Keratinocyte (primary cell): ENCODE measurements around the gene SCUBE1. TPM values are rescaled to one million over a fixed set of nuclear protein-coding genes. Genes with fewer than 3 reads are reported as not detected.
"Not testable (repeated sequence)": the region's sequence is repeated elsewhere in the genome, so short reads cannot be mapped to it uniquely, and the experiment has no call there.

ENCODE experiments used
- DNase-seq: peaks from one replicate; pipeline ENCODE4 v3.0.0-alpha.2; 2011; ENCODE audit warnings: low read depth, missing footprints, low spot score
- FAIRE-seq: peaks from 2 replicates; lab custom pipeline; 2011; peaks lifted over from hg19 to GRCh38; lab: Jason Lieb, UNC
- H2AFZ ChIP-seq: 2 replicates; pipeline ENCODE4 v1.6.0; 2012; ENCODE audit warnings: low read length, control low read depth, inconsistent platforms; ENCODE audit not compliant: control insufficient read depth
- H3K27ac ChIP-seq: 2 replicates; pipeline ENCODE4 v1.5.1; 2011; ENCODE audit warnings: low read length; ENCODE audit not compliant: control insufficient read depth, insufficient read depth
- H3K27me3 ChIP-seq: 3 replicates; pipeline ENCODE4 v1.6.0; 2011; ENCODE audit warnings: low read length; ENCODE audit not compliant: control insufficient read depth, insufficient read depth; ENCODE audit errors: extremely low read depth
- H3K36me3 ChIP-seq, 2 experiments: 2 replicates in 1 of 2; 3 replicates in 1 of 2; pipeline ENCODE4 v1.5.1; 2011; ENCODE audit warnings: low read length in 2 of 2, mild to moderate bottlenecking in 1 of 2; ENCODE audit not compliant: control insufficient read depth in 2 of 2, insufficient read depth in 2 of 2; ENCODE audit errors: extremely low read depth in 1 of 2
- H3K4me1 ChIP-seq: 3 replicates; pipeline ENCODE4 v1.5.1; 2011; ENCODE audit warnings: low read length; ENCODE audit not compliant: control insufficient read depth, insufficient read depth; ENCODE audit errors: extremely low read depth
- H3K4me2 ChIP-seq: 3 replicates; pipeline ENCODE4 v1.6.0; 2011; ENCODE audit warnings: low read depth, low read length; ENCODE audit not compliant: control insufficient read depth, insufficient read depth; ENCODE audit errors: extremely low read depth
- H3K4me3 ChIP-seq, 3 experiments: fragments of 200-600 bp in 1 of 3; sonication (generic) in 1 of 3; 2 replicates in 2 of 3; 3 replicates in 1 of 3; pipeline ENCODE4 v1.5.1; 2011 to 2016; ENCODE audit warnings: low read length in 3 of 3, mild to moderate bottlenecking in 3 of 3, control low read depth in 2 of 3, inconsistent platforms in 1 of 3, low read depth in 1 of 3, mixed read lengths in 1 of 3, mixed run types in 1 of 3, moderate library complexity in 1 of 3; ENCODE audit not compliant: control insufficient read depth in 2 of 3, insufficient read depth in 2 of 3; ENCODE audit errors: extremely low read depth in 1 of 3
- H3K79me2 ChIP-seq: 2 replicates; pipeline ENCODE4 v1.6.0; 2012; ENCODE audit warnings: low read length; ENCODE audit not compliant: control insufficient read depth, insufficient read depth
- H3K9ac ChIP-seq: 3 replicates; pipeline ENCODE4 v1.6.0; 2011; ENCODE audit warnings: low read length; ENCODE audit not compliant: control insufficient read depth, insufficient read depth; ENCODE audit errors: extremely low read depth
- H3K9me1 ChIP-seq: 3 replicates; pipeline ENCODE4 v1.6.0; 2011; ENCODE audit warnings: low read length; ENCODE audit not compliant: control insufficient read depth, insufficient read depth; ENCODE audit errors: extremely low read depth
- H3K9me3 ChIP-seq: 2 replicates; pipeline ENCODE4 v1.5.1; 2012; ENCODE audit warnings: low read depth, low read length; ENCODE audit not compliant: control insufficient read depth
- H4K20me1 ChIP-seq: 3 replicates; pipeline ENCODE4 v1.6.0; 2011; ENCODE audit warnings: low read length; ENCODE audit not compliant: control insufficient read depth, insufficient read depth; ENCODE audit errors: extremely low read depth
- CTCF ChIP-seq, 3 experiments: IDR thresholded peaks in 1 of 3; conservative IDR thresholded peaks in 1 of 3; optimal IDR thresholded peaks in 1 of 3; 2 replicates in 2 of 3; 3 replicates in 1 of 3; pipeline versions ENCODE3 to v1.5.1; 2011; ENCODE audit warnings: low read length in 3 of 3, mild to moderate bottlenecking in 3 of 3, moderate library complexity in 2 of 3, control low read depth in 1 of 3, inconsistent platforms in 1 of 3; ENCODE audit not compliant: insufficient read depth in 2 of 3; ENCODE audit errors: extremely low read depth in 1 of 3
- EZH2 ChIP-seq: IDR thresholded peaks from one replicate; pipeline ENCODE4 v1.6.1; 2012; ENCODE audit warnings: inconsistent platforms, mild to moderate bottlenecking, low read length, moderate library complexity
- dilution Hi-C: fragments of 300-500 bp; cut with MboI; formaldehyde crosslinking; loops from one replicate; pipeline ENCODE4 v1.7.0; 2020; ENCODE audit warnings: low sequenced_read_pairs; ENCODE audit not compliant: extremely low pct_ligation_motif_present
- polyA plus RNA-seq, 5 experiments: library from polyadenylated mRNA; depleted of rRNA in 3 of 5; stranded (reverse) in 3 of 5; stranded (forward) in 1 of 5; unstranded in 1 of 5; fragments of >200 nt; gene quantifications; 1 replicate in 1 of 5; 2 replicates in 3 of 5; 3 replicates in 1 of 5; pipeline versions ENCODE4 v1.2.1 to v1.2.3, GENCODE V29; 2011 to 2012; ENCODE audit warnings: missing spikeins in 2 of 5, low read depth in 1 of 5, low replicate concordance in 1 of 5

Gene SCUBE1
- polyA plus RNA-seq, 1 donor (not counting 4 experiments of a cell fraction or from before 2014, with no cell fraction given): not detected

- no peaks in the 10 kb centered on the region for H3K27me3 ChIP-seq
- TF ChIP-seq EZH2 (no peak), CTCF (optimal IDR thresholded peaks at IDR 0.05 in 1 of 3, IDR thresholded peaks at IDR 0.05 in 1 of 3, conservative IDR thresholded peaks at IDR 0.05 in 1 of 3; ENCODE audit: extremely low read depth in 1 of 3, insufficient read depth in 2 of 3, low read length in 3 of 3) (no peak)
- H3K9ac ChIP-seq: no peak overlapping the region
- no peak for FAIRE-seq
- no peak for DNase-seq
- H3K4me1 ChIP-seq: no peaks in the 10 kb centered on the region
- H3K36me3 ChIP-seq: no peaks in the 10 kb centered on the region
- no peaks in the 10 kb centered on the region for H3K9me1 ChIP-seq
- no peak overlapping the region for H2AFZ ChIP-seq
- no peaks in the 10 kb centered on the region for H3K79me2 ChIP-seq
- no peak overlapping the region for H3K4me2 ChIP-seq
- no peaks in the 10 kb centered on the region for H4K20me1 ChIP-seq
- no peaks in the 10 kb centered on the region for H3K9me3 ChIP-seq
- no peak overlapping the region for H3K27ac ChIP-seq
- dilution Hi-C loops: no loop called here
- H3K4me3 ChIP-seq: no peak overlapping the region
Measured at GRCh38 chr22:43356881-43357280, 13.7 kb upstream of the SCUBE1 start.

- not testable (repeated sequence) for H3K9ac ChIP-seq, H3K27me3 ChIP-seq
Measured at GRCh38 chr22:43355688-43356087, 12.5 kb upstream of the SCUBE1 start.

GRCh38 chr22:43351966-43352345 is 8.8 kb upstream of the SCUBE1 start:
- H4K20me1 ChIP-seq: no peaks in the 10 kb centered on the region
- no peak for FAIRE-seq

More at GRCh38 chr22:43355688-43356087, 12.5 kb upstream of the SCUBE1 start:
- H2AFZ ChIP-seq, H3K4me2 ChIP-seq, H3K27ac ChIP-seq, DNase-seq, dilution Hi-C loops, H3K4me3 ChIP-seq, H3K36me3 ChIP-seq, H3K4me1 ChIP-seq, H3K79me2 ChIP-seq, H3K9me3 ChIP-seq, H4K20me1 ChIP-seq, FAIRE-seq, H3K9me1 ChIP-seq: not testable (repeated sequence)

More at GRCh38 chr22:43351966-43352345, 8.8 kb upstream of the SCUBE1 start:
- H3K27me3 ChIP-seq: peaks cover 4% of the 10 kb centered on the region
- no peak overlapping the region for H3K4me2 ChIP-seq
- no peak for DNase-seq
- no peaks in the 10 kb centered on the region for H3K79me2 ChIP-seq
- H3K9me3 ChIP-seq: no peaks in the 10 kb centered on the region
- no peak overlapping the region for H3K9ac ChIP-seq
- dilution Hi-C loops: no loop called here
- H3K27ac ChIP-seq: no peak overlapping the region
- H2AFZ ChIP-seq: no peak overlapping the region
- no peak overlapping the region for H3K4me3 ChIP-seq
- TF ChIP-seq CTCF (optimal IDR thresholded peaks at IDR 0.05 in 1 of 3, IDR thresholded peaks at IDR 0.05 in 1 of 3, conservative IDR thresholded peaks at IDR 0.05 in 1 of 3; ENCODE audit: extremely low read depth in 1 of 3, insufficient read depth in 2 of 3, low read length in 3 of 3) (no peak), EZH2 (no peak)
- no peaks in the 10 kb centered on the region for H3K9me1 ChIP-seq
- no peaks in the 10 kb centered on the region for H3K36me3 ChIP-seq
- H3K4me1 ChIP-seq: no peaks in the 10 kb centered on the region
